Activated CD8-positive, alpha-beta memory T cell treated with anti-CD3 and anti-CD28 coated beads, Interleukin-2, amount 50 U/mL, for 4 hours (primary cell): Measurements from ENCODE around the gene RAB3A.

ENCODE experiments used
- DNase-seq: peaks from one replicate; pipeline ENCODE4 v3.0.0-alpha.2; 2020

The RAB3A gene

GRCh38 chr19:18147396-18147795 lies 56.4 kb downstream of the RAB3A start:
- no peak for DNase-seq
